Measurements from ENCODE around the gene FFAR3.

- TF ChIP-seq POLR2AphosphoS5 (IDR thresholded peaks at IDR 0.05) (no peak), CTCF (IDR thresholded peaks at IDR 0.05) (no peak), EP300 (IDR thresholded peaks at IDR 0.05) (no peak)
Measured at GRCh38 chr19:35363711-35364425, 5.6 kb downstream of the FFAR3 start.

Data from sigmoid colon (tissue), 4 donors.